ENCODE measurements around the gene MATN3.
"Not testable (repeated sequence)": the region's sequence is repeated elsewhere in the genome, so short reads cannot be mapped to it uniquely, and the experiment has no call there.

The MATN3 gene, protein sequence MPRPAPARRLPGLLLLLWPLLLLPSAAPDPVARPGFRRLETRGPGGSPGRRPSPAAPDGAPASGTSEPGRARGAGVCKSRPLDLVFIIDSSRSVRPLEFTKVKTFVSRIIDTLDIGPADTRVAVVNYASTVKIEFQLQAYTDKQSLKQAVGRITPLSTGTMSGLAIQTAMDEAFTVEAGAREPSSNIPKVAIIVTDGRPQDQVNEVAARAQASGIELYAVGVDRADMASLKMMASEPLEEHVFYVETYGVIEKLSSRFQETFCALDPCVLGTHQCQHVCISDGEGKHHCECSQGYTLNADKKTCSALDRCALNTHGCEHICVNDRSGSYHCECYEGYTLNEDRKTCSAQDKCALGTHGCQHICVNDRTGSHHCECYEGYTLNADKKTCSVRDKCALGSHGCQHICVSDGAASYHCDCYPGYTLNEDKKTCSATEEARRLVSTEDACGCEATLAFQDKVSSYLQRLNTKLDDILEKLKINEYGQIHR

DNA sequence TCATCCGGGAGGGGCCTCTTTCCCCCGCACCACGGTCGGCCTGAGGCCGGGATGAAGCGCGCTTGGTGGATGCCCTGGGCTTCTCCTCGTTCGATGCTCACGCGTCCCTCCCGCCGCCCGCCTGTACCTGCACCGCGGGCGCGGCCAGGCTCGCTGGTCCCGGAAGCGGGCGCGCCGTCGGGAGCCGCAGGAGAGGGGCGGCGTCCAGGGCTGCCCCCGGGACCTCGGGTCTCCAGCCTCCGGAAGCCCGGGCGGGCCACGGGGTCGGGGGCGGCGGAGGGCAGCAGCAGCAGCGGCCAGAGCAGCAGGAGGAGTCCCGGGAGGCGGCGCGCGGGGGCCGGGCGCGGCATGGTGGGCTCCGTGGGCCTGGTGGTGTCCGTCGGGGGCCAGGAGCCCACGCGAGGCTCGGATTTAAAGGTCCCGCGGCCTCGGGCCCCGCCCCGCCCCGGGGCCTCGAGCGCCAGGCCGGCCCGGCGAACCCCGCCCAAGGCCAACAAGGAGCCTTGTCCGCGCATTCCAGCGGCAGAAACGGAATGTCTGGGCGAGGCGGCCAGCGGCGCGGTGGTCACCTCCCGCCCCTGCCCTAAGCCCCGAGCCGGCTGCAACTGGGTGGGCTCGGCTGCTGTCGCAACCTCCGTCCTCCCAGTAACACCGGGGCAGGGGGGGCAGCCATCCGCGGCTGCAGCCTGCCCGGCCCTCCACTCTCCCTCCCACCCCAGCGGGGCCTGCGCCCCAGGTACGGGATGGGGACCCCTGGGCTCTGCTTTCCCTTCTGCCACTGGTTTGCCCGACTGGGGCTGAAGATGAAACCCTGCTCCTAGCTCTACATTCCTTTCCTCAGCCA is at the start of gene MATN3:
Gene MATN3, minus strand, starts transcription at position 387 of the 844 bp plus-strand sequence. Its CDS starts 37 bp downstream, at position 350.
- no peak for DNase-seq

DNA sequence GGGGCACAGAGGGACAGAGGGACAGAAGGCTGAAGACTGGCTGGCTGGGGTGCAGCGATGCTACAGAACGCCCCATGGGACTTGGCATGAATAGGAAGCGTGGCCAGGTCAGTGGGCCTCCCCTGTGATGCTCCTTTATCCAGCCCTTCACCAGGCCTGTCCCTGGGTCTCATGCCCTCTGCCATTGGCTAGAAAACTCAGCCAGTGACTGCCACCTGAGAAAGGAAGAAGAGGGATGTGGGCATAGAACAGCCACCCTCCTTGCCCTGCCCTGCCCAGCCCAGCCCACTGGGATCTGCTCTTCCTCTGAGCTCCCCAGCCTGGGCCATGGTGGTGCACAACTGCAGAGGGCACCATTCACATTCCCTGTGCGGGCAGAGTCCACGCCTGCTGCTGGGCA is 49.5 kb upstream of the MATN3 start:
- DNase-seq = no peak

DNA sequence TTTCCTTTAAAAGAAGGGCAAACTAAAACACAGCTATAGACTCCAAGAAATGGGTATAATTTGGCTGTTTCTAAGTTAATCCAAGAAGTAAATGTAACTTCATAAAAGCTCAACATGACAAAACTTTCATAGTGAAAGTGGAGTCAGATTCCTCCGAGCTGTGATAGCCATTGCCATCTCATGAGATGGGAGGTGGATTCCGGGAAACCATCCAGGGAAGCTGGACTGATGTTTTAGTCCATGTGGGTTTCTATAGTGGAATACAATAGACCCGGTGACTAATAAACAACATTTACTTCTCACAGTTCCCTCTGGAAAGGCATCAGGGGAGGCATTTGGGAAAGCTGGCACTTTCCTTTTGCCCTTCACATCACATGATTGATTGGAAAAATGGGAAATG is 49.0 kb upstream of the MATN3 start:
- no peak for DNase-seq

DNA sequence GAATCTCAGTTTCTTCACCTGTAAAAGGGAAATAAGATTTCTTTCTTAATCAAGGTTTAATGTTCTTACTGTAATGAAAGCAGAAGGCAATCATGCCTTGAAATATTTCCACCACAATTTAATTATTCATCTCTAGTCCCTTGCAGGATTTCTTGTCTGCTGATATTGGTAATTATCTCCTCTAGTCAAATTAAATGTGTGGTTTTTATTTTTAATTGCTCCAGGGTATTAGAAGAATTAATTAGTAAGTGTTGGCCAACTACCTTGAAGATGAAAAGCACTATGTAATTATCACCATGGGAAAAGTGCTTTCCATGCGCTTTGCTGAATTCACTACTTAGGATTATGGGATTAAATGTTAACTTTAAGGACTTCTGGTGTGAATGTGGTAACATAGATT is 47.6 kb upstream of the MATN3 start:
- no peak for DNase-seq

DNA sequence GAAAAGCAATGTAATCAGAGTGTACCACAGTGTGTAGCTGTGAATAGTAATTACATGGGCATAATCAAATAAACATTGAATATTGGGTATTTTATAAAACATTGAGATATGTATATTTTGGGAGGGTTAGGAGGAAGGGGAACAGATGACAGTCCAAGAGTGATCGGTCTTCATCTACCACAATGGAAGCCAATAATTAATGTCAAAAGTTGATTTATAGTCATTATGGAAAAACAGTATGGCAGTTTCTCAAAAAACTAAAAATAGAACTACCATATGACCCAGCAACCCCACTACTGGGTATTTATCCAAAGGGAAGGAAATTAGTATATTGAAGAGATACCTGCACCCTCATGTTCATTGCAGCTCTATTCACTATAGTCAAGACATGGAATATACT is 44.8 kb upstream of the MATN3 start:
- DNase-seq = no peak

DNA sequence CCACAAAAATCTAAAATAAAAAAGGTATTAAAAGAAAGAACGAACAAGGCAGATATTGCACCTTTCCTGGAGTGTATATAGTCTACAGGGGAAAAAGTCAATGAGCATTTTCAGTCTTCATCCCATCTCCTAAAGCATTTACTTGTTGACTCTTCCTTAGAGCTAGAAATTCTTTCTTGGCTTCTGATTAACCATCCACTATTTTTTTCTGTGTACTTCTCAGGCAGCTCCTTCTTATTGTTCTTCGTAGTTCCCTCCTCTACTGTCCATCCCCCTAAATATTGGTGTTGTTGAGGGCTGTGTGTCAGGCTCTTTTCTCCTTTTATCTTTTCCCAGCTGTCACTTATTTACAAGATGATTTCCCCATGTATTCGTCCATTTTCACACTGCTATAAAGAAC is 42.5 kb upstream of the MATN3 start:
- DNase-seq = no peak

DNA sequence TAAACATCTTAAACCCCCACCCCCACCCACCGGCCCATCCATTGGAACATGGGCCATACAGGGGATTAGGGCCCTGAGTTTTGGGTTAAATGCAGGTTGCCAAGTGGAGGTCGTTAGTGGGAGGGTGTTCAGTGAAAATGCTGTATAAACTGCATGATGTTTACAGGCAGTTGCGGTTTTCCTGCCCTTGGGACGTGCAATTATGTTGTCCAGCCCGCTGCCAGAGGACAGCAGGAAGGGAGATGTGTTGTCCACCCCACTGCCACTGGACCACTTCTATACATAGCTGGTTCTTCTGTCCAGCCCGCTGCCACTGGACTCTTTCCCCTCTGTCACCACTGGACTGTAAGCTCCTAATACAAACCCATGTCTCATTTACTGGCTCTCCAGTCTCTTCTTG is 41.7 kb upstream of the MATN3 start:
- DNase-seq = no peak

DNA sequence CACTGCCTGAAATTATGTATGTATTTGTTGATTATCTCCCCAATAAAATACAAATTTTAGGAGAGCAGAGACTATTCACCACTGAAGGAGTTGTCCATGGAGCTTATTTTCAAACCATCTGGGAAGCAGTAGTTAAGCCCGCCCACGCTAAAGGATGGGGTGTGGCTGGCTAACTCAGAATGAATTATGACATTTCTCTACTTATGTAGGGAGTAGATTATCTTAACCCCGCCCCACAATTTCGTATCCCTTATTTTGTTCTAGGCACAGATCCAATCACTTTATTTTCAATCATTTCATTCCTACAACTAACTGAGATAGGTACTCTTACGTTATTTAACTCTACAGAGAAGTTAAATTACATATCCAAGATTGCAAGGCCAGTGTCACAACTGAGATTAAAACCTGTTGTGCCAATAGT is 40.4 kb upstream of the MATN3 start:
- peak in 16 of 58 donors; percentile 3 to 50 (median 24) for DNase-seq

DNA sequence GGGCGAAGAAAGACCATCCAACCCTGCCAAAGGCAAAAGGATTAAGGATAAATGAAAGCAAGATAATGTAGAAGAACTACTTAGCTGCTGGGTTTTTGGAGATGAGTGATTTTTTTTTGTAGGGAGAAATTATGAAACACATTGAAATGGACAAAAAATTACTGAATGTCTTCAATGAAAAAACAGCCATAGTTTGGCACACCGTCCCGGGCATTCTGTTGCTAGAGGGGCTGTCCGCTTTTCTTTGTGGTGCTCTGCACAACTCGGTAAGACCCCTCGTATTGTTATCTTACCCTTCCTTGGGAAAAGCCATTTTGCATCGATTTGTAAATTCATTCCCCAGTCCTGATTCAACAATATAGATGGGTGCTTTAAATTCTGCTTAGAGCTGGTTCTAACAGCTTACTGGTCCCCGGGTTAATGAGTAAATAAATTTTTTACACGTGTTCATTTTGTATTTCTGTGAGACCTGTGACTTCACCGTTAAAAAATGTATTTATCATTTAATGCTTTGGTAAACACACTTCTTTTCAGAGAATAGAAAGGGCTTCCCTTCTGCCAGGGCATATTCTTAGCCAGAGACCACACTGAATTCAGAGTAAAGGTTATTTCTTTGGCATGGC is 39.9 kb upstream of the MATN3 start:
- peak in 3 of 58 donors; percentile 6 to 48 (median 40) for DNase-seq

DNA sequence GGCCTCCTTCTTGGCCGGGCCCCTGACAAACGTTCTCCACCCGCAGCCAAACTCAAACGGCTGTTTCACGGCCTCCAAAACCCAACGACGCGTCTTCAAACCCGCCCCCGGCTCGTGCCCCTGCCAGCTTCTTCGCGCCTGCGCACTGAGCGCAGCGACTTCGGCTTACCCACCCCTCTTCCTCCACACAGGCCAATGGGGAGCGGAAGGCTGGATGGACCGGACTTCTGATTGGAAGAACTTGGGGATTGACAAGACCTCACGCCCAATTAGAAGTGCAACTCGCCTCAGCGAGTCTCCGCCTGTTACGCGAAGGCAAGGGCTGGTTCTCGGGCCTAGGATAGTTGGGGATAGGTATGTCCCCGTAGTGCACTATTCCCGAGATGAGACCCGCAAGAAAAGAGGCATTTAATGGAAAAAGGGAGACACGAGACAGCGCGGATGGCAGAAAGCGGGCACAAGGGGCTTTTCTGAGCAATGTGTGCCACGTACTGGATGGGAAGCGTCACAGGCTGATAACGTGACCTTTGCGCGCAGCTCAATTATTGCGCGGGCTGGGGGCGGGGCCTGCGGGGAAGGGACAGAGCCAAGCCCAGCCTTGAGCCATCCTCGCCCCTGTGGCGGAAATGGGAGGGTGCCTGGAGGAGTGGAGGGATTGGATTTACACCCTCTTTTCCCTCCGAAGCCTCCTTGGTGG is 39.2 kb upstream of the MATN3 start, which contains the start of gene LAPTM4A:
Gene LAPTM4A, minus strand, starts transcription at position 97 of the 697 bp plus-strand sequence. CDS start 108 bp downstream, outside the sequence.
- peak; percentile 89 to 100 (median 98) for DNase-seq

DNA sequence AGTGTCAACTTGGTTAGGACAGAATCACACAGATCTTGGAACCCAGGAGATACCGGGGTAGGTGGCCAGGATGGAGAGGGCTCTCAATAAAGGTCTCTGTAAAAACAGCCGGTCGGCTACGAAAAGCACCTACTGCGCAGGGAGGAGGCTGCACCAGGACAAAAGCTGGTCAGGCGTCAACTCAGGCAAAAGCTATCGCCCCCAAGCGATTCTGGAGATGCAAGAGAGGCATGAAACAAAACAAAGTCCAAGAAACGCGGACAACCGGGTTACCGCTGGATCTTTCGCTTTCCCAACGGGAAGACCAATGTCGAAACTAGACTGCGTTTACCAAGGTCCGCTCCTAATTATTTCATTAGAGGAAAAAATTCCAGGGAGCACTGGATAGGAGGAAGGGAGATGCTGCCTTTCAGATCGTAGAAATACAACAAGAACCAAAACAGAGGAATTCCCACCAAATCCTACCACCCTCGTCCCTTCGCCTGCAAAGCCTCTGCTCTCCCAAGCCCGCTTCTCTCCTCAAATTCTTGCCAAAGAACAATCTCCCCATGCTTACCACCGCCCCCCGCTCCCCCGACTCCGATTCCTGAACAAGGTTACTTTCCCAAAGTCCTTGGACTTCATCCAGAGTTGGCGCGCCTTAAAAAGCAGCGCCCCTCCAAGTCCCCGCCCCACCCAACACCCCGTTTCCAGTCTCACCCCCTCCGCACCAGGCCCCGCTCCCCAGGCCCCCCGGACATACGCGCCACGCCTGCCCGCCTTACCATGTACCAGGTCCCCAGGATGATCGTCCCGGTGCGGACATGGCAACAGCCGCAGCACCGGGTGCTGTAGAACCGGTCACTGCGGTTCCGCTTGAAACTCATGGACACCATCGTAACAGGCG is 38.4 kb upstream of the MATN3 start:
- peak in 38 of 58 donors; percentile 7 to 63 (median 46) for DNase-seq

DNA sequence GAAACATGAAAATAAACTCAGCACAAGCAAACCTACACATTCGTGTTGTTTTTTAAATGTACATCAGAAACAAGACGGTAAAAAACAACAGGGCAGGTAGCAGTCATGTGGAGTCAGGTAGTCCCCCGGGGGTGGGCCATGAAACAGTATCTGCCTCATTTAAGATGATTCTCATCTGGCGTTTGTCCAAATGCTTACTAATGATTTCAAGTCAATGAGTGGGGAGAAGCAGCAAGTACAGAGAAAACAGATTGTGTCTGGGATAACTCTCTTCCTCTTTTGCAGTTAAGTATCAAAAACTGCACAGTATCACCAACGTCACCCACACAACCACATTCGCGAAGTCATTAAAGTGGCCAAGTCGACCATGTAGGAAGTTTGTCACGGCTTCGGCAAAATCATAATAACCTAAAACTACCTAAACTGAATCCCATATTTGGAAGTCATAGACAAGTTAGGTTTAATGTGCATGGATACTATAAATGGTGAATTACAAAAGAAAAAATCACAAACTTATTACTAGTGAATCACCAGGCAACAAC is 37.7 kb upstream of the MATN3 start:
- DNase-seq = peak in 1 of 58 donors; percentile 47

DNA sequence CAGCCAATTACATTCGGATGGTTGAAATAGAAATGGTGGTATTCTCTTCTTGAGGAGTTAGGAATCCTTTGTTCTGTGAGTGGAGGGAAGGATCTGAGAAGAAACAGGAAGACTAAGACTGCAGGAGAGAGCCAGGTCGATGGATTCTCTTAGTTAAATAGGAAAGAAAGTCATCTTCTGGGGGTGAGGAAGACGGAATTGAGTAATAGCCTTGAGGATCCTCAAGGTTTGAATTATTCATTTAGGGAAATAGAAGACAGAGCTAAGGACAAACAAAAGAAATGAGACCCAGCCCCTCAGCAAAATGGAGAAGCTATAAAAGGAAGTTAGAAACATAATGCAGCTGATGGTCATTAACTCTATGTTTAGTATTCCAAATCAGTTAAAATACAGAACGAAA is 37.2 kb upstream of the MATN3 start:
- peak in 1 of 58 donors; percentile 4 for DNase-seq

DNA sequence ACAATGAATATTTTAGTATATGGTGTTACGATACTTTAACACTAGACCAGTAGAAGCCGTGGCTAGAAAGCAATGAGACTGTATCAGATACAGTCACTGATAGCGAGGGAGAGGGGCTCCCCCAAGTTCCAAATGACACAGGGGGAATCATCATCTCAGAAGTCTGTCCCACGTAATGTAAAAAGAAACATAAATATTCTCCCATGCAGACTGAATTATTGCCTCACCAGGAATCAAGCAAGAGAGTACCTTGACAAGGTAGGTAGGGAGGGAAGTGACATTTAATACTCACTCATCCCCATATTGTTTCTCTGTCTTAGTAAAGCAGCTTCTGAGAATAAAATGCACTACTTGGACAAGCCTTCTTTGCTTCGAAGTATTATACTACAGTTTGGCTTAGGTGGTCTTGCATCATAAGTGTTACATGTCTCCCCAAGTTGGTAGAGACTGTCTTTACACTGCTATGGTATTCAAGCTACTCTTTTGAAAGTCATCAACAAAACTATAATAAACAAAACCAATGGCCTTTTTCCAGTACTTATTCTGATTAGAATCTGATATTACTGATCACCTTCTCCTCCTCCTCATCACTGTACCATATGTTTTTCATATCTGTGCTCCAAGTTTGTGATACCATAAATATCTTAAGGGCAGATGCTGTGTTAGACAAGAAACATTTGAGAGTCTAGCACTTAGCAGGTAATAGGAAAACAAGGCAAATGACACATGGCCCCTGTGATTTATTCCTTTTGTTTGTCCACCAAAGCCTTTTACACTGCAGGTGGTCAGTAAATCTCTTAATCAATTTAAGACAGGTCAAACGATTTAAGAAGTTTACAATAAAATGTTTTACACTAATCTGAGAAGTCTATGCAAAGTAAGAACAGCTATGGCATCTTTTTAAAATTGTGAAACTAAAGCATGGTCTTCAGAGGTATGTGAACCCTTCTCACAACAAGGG is 36.3 kb upstream of the MATN3 start:
- DNase-seq = no peak

DNA sequence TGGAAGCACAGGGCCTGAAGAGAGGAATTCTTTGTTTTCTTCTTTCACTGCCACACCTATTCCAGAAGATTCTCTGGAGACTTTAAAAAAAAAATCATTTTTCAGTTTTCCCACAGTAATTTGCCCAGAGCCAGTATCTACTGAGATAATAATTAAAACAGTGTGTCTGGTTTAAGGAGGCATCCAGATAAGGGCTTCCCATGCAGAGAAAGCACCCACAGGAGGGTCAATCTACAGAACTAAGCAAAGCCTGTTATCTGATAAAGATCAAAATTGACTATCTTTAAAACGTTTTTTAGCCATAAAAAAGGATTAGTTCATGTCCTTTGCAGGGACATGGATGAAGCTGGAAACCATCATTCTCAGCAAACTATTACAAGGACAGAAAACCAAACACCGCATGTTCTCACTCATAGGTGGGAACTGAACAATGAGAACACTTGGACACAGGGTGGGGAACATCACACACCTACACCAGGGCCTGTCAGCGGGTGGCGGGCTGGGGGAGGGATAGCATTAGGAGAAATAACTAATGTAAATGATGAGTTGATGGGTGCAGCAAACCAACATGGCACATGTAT is 33.3 kb upstream of the MATN3 start:
- not testable (repeated sequence) for DNase-seq

DNA sequence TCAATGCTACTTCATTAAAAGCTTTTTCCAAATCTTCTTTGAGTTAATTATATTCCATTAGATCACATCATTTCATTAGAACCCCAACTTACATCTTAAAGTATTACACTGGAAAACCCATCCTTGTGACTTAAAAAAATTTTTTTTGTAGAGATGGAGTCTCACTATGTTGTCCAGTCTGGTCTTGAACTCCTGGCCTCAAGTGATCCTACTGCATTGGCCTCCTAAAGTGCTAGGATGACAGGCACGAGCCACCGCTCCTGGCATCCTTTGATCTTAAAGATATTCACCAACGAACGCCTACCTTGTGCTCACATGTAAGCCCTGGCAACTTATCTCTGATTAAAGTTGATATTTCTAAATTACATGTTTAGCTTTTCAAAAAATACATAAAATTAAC is 32.3 kb upstream of the MATN3 start:
- DNase-seq = no peak

DNA sequence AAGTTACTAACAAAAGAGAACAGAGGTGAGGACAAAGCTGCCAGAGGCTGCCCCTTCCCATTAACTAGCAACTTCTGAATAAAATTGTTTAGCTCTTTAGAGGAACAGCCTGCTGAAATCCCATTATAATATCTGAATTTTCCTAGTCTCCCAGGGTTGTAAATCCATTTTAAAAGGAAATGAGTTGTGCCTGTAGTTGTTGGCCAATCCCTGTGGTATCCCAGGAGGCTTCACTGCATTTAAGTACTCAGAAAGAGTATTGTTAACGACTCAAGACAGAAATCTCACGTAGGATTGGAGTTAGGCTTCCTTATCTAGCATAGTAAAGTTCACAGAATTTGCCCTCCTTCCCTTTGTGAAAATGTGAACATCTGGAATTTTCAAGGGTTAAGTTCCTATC is 30.1 kb upstream of the MATN3 start:
- DNase-seq = no peak
